ENCODE data around the gene ARHGEF18. TPM values are rescaled to one million over a fixed set of nuclear protein-coding genes. Genes with fewer than 3 reads are reported as not detected.

ARHGEF18 gene
- polyA plus RNA-seq, 1 donor from 2014 or later, result 22.7 TPM

DNA sequence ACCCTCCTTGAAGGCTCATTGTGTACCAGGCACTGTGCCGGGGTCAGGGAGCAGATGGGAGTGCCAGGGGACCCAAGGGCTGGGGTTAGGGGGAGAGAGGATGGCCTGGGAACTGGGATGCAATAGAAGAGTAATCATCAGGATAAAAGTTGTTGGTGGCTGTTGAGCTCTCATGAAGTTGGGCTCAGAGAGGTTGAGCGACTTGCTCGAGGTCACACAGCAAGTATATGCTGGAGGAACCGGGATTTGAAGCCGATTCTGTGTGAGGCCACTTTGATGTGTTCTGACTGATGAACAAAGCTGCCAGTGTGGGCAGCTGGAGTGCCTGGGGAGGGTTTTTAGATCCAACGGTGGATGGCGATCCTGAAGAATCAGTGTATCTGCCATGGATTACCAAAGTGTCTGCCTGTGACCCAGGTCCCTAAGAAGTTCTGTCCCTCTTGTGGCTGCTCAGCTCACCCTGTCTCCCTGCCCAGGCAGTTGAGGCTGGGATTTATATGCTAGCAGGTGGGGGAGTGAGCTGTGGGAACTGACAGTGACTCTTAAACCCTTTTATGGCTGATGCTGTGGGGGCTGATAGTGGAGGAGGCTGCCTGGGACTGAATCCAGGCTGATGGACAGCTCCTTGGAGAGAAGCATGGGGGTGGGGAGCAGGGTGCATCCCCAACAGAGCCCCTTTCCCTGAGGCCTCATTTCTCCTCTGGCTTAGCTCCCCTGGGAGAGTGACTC is 8.3 kb downstream of the ARHGEF18 start:
- no peaks in the 10 kb centered on the region for H3K36me3 ChIP-seq (ENCODE audit: insufficient read depth, low read length)
- no peak overlapping the region for H3K27ac ChIP-seq (ENCODE audit: low read length)
- no peaks in the 10 kb centered on the region for H3F3A ChIP-seq (ENCODE audit: insufficient read depth, low read length, poor library complexity, severe bottlenecking)
- H3K4me3 ChIP-seq (ENCODE audit: low read length), result no peak overlapping the region
- TF ChIP-seq TAF1 (IDR thresholded peaks at IDR 0.05; ENCODE audit: low read depth) (no peak), MXI1 (conservative IDR thresholded peaks at IDR 0.05; ENCODE audit: poor library complexity, severe bottlenecking) (no peak), POLR2AphosphoS5 (IDR thresholded peaks at IDR 0.05) (no peak), EP300 (conservative IDR thresholded peaks at IDR 0.05; ENCODE audit: poor library complexity, severe bottlenecking) (no peak)
- TF ChIP-seq, protein P1, sequence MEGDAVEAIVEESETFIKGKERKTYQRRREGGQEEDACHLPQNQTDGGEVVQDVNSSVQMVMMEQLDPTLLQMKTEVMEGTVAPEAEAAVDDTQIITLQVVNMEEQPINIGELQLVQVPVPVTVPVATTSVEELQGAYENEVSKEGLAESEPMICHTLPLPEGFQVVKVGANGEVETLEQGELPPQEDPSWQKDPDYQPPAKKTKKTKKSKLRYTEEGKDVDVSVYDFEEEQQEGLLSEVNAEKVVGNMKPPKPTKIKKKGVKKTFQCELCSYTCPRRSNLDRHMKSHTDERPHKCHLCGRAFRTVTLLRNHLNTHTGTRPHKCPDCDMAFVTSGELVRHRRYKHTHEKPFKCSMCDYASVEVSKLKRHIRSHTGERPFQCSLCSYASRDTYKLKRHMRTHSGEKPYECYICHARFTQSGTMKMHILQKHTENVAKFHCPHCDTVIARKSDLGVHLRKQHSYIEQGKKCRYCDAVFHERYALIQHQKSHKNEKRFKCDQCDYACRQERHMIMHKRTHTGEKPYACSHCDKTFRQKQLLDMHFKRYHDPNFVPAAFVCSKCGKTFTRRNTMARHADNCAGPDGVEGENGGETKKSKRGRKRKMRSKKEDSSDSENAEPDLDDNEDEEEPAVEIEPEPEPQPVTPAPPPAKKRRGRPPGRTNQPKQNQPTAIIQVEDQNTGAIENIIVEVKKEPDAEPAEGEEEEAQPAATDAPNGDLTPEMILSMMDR (IDR thresholded peaks at IDR 0.05; ENCODE audit: poor library complexity, severe bottlenecking), result no peak
- no peaks in the 10 kb centered on the region for H4K20me1 ChIP-seq (ENCODE audit: insufficient read depth)
- no peak overlapping the region for H3K9ac ChIP-seq (ENCODE audit: low read length)
- H3K9me2 ChIP-seq (ENCODE audit: insufficient read depth, low read length), result no peaks in the 10 kb centered on the region
- no peaks in the 10 kb centered on the region for H3K27me3 ChIP-seq (ENCODE audit: insufficient read depth, low read depth, low read length)
- no peak overlapping the region for H3K4me2 ChIP-seq (ENCODE audit: low read length)
- no peaks in the 10 kb centered on the region for H3K79me2 ChIP-seq (replicated peaks; ENCODE audit: insufficient read depth, low read length)
- H3K9me3 ChIP-seq (ENCODE audit: low read length), result no peaks in the 10 kb centered on the region
- no peak overlapping the region for H2AFZ ChIP-seq (ENCODE audit: low read depth, low read length)

DNA sequence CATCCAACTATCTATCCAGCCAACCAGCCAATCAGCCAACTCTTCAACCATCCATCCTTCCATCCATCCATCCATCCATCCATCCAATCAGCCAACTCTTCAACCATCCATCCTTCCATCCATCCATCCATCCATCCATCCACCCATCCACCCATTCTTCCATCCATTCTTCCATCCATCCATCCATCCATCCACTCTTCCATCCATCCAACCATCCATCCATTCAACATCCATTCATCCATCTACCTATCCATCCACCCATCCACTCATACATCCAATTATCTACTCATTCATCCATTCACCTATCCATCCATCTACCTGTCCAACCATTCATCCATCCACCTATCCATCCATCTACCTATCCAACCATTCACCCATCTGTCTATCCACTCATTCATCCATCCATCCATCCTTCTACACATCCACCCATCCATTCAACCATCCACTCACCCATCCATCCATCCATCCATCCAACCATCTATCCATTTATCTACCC is 9.4 kb downstream of the ARHGEF18 start:
- H3K4me3 ChIP-seq (ENCODE audit: low read length), result no peak overlapping the region
- H3K27me3 ChIP-seq (ENCODE audit: insufficient read depth, low read depth, low read length), result no peaks in the 10 kb centered on the region
- no peaks in the 10 kb centered on the region for H3K79me2 ChIP-seq (replicated peaks; ENCODE audit: insufficient read depth, low read length)
- TF ChIP-seq TAF1 (IDR thresholded peaks at IDR 0.05; ENCODE audit: low read depth) (no peak), RAD21 (conservative IDR thresholded peaks at IDR 0.05) (no peak)
- TF ChIP-seq, protein P1 (IDR thresholded peaks at IDR 0.05; ENCODE audit: poor library complexity, severe bottlenecking), result no peak
- H3K4me2 ChIP-seq (ENCODE audit: low read length), result no peak overlapping the region
- no peak overlapping the region for H2AFZ ChIP-seq (ENCODE audit: low read depth, low read length)
- no peaks in the 10 kb centered on the region for H3K36me3 ChIP-seq (ENCODE audit: insufficient read depth, low read length)
- no peaks in the 10 kb centered on the region for H3K9me3 ChIP-seq (ENCODE audit: low read length)
- no peak overlapping the region for H3K9ac ChIP-seq (ENCODE audit: low read length)
- no peaks in the 10 kb centered on the region for H3F3A ChIP-seq (ENCODE audit: insufficient read depth, low read length, poor library complexity, severe bottlenecking)
- no peaks in the 10 kb centered on the region for H4K20me1 ChIP-seq (ENCODE audit: insufficient read depth)
- no peak overlapping the region for H3K27ac ChIP-seq (ENCODE audit: low read length)
- H3K9me2 ChIP-seq (ENCODE audit: insufficient read depth, low read length), result no peaks in the 10 kb centered on the region

- Histone ChIP-seq H3K4me3 (ENCODE audit: low read length) (no peak overlapping the region), H3K27ac (ENCODE audit: low read length) (no peak overlapping the region), H3K27me3 (ENCODE audit: insufficient read depth, low read depth, low read length) (no peaks in the 10 kb centered on the region), H3K79me2 (replicated peaks; ENCODE audit: insufficient read depth, low read length) (no peaks in the 10 kb centered on the region), H3K9me2 (ENCODE audit: insufficient read depth, low read length) (no peaks in the 10 kb centered on the region), H3K9ac (ENCODE audit: low read length) (no peak overlapping the region), H3K36me3 (ENCODE audit: insufficient read depth, low read length) (no peaks in the 10 kb centered on the region), H3K9me3 (ENCODE audit: low read length) (no peaks in the 10 kb centered on the region), H3F3A (ENCODE audit: insufficient read depth, low read length, poor library complexity, severe bottlenecking) (no peaks in the 10 kb centered on the region), H3K4me2 (ENCODE audit: low read length) (no peak overlapping the region), H4K20me1 (ENCODE audit: insufficient read depth) (no peaks in the 10 kb centered on the region), H2AFZ (ENCODE audit: low read depth, low read length) (no peak overlapping the region)
- no peak for TF ChIP-seq TAF1 (IDR thresholded peaks at IDR 0.05; ENCODE audit: low read depth)
Measured at GRCh38 chr19:7360393-7360984, 11.8 kb downstream of the ARHGEF18 start.
